ENCODE measurements around the gene ASL. TPM values are rescaled to one million over a fixed set of nuclear protein-coding genes. Genes with fewer than 3 reads are reported as not detected.

Gene ASL
- total and polyA plus RNA-seq, 10 of the 15 experiments (the other 5 are each of a cell fraction or from before 2014, with no cell fraction given) = 0.66 to 36.7 (median 28.8) TPM

GRCh38 chr7:66114743-66115649, 39.4 kb downstream of the ASL start, which contains the start of gene CRCP (continued):
- TF ChIP-seq, protein P1, sequence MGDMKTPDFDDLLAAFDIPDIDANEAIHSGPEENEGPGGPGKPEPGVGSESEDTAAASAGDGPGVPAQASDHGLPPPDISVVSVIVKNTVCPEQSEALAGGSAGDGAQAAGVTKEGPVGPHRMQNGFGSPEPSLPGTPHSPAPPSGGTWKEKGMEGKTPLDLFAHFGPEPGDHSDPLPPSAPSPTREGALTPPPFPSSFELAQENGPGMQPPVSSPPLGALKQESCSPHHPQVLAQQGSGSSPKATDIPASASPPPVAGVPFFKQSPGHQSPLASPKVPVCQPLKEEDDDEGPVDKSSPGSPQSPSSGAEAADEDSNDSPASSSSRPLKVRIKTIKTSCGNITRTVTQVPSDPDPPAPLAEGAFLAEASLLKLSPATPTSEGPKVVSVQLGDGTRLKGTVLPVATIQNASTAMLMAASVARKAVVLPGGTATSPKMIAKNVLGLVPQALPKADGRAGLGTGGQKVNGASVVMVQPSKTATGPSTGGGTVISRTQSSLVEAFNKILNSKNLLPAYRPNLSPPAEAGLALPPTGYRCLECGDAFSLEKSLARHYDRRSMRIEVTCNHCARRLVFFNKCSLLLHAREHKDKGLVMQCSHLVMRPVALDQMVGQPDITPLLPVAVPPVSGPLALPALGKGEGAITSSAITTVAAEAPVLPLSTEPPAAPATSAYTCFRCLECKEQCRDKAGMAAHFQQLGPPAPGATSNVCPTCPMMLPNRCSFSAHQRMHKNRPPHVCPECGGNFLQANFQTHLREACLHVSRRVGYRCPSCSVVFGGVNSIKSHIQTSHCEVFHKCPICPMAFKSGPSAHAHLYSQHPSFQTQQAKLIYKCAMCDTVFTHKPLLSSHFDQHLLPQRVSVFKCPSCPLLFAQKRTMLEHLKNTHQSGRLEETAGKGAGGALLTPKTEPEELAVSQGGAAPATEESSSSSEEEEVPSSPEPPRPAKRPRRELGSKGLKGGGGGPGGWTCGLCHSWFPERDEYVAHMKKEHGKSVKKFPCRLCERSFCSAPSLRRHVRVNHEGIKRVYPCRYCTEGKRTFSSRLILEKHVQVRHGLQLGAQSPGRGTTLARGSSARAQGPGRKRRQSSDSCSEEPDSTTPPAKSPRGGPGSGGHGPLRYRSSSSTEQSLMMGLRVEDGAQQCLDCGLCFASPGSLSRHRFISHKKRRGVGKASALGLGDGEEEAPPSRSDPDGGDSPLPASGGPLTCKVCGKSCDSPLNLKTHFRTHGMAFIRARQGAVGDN (IDR thresholded peaks at IDR 0.05) = peak; percentile 93
- TF ChIP-seq HDGF (IDR thresholded peaks at IDR 0.05) (0 out of 2 replicates have a peak, but pooled peaks have one; percentile 27), ZNF592 (IDR thresholded peaks at IDR 0.05) (no peak), LARP7 (IDR thresholded peaks at IDR 0.05) (peak; percentile 88), KAT2A (conservative IDR thresholded peaks at IDR 0.05; ENCODE audit: control insufficient read depth, low read depth, low read length) (no peak), PAX5 (IDR thresholded peaks at IDR 0.05; ENCODE audit: borderline replicate concordance, low read depth, low read length) (no peak), SUZ12 (IDR thresholded peaks at IDR 0.05; ENCODE audit: unreplicated experiment) (no peak), NR2F1 (conservative IDR thresholded peaks at IDR 0.05) (no peak; the same call in 1 of the 2 replicates), GATAD2B (conservative IDR thresholded peaks at IDR 0.05; ENCODE audit: low read depth) (peak; percentile 89), JUNB (IDR thresholded peaks at IDR 0.05) (no peak), MYC (IDR thresholded peaks at IDR 0.05; ENCODE audit: insufficient read depth, insufficient read length, insufficient replicate concordance, low read length, severe bottlenecking) (peak; percentile 69), PAX8 (IDR thresholded peaks at IDR 0.05) (no peak), HDAC2 (IDR thresholded peaks at IDR 0.05) (no peak), STAT3 (IDR thresholded peaks at IDR 0.05; ENCODE audit: low read depth, low read length) (no peak), RAD21 (IDR thresholded peaks at IDR 0.05; ENCODE audit: insufficient read depth, low read depth, low read length) (no peak), ZNF622 (IDR thresholded peaks at IDR 0.05) (no peak), BRCA1 (IDR thresholded peaks at IDR 0.05; ENCODE audit: low read depth, low read length) (no peak), GABPA (IDR thresholded peaks at IDR 0.05; ENCODE audit: low read depth) (peak; percentile 27; the same call in 1 of the 2 replicates), RELA (IDR thresholded peaks at IDR 0.05; ENCODE audit: borderline replicate concordance, partially characterized antibody) (no peak), CBX3 (IDR thresholded peaks at IDR 0.05; ENCODE audit: borderline replicate concordance, low read depth) (no peak), MYB (IDR thresholded peaks at IDR 0.05; ENCODE audit: borderline replicate concordance, low read depth, low read length) (no peak)

Data from GM12878 (cell line).